SH-SY5Y (cell line): ENCODE data around the gene MR1.

Experiments used
- GATA2 ChIP-seq: IDR thresholded peaks from 2 replicates; pipeline ENCODE4 v1.6.1; 2011; ENCODE audit warnings: mild to moderate bottlenecking, low read depth, low read length
- GATA3 ChIP-seq: IDR thresholded peaks from 2 replicates; pipeline ENCODE4 v1.6.1; 2011; ENCODE audit warnings: low read depth, mild to moderate bottlenecking, low read length, moderate library complexity

- no peak for TF ChIP-seq GATA2
- no peak for TF ChIP-seq GATA3
Measured at GRCh38 chr1:181023265-181024057, 10.3 kb upstream of the MR1 start.
